Measurements from ENCODE around the gene THOC6.

- TF ChIP-seq POLR2A (IDR thresholded peaks at IDR 0.05) (no peak), CTCF (IDR thresholded peaks at IDR 0.05) (no peak)
Observed at GRCh38 chr16:3019594-3020246, 4.1 kb upstream of the THOC6 start.
